Iris pigment epithelial cell (primary cell): ENCODE data around the gene LCE1E.

Source experiments
- DNase-seq: peaks from one replicate; pipeline ENCODE4 v3.0.0-alpha.2; 2011; ENCODE audit warnings: low read depth

The LCE1E gene

DNA sequence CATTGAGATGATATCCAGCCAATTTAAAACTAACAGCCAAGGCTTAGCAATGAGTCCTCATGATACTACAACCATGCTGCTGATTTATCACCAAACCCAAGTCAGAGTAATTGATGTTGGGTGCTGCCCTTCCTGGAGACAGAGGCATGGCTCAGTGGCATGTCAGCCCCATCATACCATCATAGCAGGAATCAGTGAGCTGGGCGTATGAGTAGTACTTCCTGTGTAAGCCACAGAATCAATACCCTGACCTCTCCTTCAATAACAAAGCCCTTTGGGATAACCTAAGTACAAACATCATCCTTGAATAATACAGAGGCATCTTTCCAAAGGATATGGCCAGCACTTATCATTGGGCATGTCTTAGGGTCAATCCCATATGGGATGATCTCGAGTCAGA, 3.0 kb upstream of the LCE1E start:
- DNase-seq = no peak

DNA sequence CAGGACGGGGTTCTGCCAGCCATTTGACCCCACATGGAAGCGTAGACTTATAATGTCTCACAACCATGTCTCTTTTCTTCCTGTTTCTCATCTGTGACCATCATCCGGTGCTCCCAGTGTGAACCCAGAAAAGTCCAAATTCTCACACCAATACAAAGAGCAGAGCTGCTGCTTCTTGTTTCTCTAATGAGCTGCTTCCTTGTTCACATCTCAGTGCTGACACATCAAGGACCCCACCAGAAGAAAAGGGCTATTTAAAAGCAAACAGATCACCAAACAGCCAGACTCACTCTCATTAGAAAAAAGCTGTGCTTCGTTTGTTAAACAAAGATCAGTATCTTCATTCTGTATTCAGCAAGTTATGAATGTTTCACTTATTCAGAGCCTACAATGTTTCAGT, 9.6 kb downstream of the LCE1E start:
- no peak for DNase-seq

DNA sequence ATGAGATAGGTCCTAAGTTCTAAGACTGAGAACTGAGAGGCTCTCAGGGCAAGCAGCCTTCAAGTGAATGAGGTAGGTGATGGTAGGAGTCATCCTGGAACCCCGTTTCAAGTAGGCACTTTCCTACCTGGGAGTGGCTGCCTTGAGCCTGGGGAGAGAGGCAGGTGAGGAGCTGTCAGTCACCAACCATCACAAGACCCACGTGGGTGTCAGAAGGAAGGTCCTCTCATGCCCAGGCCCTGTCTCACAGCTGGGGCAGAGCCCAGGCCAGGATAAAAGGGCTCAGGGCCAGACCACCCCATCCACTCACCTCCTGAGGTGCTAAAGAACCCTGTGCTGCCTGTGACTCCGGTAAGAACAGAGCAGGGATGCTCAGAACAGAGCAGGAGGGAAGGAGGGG, 10.4 kb downstream of the LCE1E start, which contains the start of gene LCE1D:
Gene LCE1D (plus strand): TSS at position 301 of the 400 bp plus-strand sequence. CDS start 1,074 bp downstream, outside the sequence.
- no peak for DNase-seq

DNA sequence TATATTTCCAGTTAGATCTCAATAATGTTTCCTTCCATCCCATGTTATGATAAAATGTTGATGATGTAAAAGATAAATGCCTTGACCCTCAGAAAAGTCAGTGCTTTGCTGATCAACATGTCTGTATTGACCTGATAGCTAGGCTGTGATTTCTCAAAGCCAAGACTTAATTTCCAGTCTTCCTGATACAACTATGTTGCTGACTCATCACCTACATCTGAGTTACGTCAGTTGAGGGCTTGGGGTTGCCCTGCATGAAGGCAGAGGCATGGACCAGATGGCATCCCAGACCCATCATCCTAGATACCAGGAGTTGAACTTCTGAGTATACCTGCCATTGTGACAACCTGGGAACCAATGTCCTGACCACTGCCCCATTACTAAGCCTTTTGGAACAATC, 15.3 kb downstream of the LCE1E start:
- DNase-seq = no peak

DNA sequence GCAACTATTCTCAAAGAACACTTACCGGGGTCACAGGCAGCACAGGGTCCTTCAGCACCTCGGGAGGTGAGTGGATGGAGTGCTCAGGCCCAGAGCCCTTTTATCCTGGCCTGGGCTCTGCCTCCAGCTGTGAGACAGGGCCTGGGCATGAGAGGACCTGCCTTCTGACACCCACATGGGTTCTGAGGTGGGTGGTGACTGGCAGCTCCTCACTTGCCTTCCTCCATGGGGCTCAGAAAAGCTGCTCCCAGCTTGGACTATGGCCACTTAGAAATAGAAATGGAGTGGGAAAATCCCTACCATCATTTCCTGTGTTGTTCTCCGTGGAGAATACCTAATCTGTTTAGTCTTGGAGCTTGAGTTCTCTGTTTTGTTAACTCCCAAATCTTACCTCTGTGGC, 20.5 kb downstream of the LCE1E start, which contains the start of gene LCE1C:
Gene LCE1C (minus strand): TSS at position 76 of the 400 bp plus-strand sequence. CDS start 1,173 bp downstream, outside the sequence.
- DNase-seq = no peak

DNA sequence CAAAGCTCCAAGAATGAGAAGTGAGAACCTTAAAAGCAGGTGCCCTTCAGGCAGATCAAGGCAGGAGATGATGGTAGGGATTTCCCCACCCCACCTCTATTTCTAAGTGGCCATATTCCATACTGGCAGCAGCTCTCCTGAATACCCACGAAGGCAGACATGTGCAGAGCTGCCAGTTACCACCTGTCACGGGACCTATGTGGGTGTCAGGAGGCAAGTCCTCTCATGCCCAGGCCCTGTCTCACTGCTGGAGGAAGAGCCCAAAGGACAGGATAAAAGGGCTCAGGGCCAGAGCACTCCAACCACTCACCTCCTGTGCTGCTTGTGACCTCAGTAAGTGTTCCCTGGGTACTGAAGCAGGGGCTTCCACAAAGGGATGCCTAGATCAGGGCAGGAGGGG, 25.0 kb downstream of the LCE1E start:
- DNase-seq = no peak

DNA sequence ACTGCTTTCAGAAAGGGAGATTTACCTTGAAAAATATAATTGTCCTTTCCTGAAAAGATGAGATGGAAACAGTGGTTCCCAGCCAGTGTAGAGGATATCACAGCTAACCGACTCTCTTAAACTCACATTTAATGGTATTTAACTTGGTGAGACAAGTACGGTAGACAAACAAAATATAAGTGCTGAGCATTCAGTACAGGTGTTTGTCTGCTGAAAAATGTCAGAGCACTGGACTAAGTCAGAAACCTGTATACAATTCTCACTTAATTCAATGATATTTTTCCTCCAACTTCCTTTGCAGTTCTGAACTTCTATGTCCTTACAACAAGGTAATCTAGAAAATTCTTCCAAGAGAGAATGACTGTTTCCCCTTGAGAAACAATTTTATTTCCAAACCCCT, 25.6 kb downstream of the LCE1E start, which contains the start of gene LCE1B:
Gene LCE1B (plus strand): TSS at position 301 of the 400 bp plus-strand sequence. CDS start 476 bp downstream, outside the sequence.
- DNase-seq = no peak

DNA sequence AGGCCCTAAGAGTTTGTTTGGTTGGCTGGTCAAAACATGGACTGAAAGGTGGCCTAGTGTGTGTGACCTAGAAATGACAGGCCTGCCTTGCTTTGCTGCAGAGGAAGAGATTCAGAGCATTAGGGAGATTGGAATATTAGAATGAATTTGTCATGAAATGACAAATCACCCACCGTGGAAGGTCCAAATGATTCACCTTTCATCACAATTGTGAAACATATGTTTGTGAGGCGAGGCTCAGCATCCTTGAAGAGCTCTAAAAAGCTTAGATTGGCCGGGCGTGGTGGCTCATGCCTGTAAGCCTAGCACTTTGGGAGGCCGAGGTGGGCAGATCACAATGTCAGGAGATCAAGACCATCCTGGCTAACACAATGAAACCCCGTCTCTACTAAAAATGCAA, 31.3 kb downstream of the LCE1E start:
- no peak for DNase-seq

DNA sequence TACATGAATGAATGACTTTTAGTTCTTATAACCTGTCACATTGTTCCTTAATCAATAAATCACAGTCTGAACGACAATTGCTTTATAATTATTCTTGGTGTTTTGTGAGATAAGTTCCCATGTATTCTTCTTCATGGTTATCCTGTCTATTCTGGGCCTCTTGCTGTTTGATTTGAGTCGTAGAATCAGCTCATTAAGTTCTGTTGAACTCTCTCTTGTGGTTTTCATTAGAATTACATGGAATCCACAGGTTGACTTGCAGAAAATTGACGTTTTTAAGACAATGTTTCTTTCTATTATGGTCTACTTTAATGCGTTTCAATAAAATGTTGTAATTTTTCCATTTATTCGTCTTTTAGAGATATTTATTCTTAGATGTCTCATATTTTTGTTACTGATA, 37.2 kb downstream of the LCE1E start:
- no peak for DNase-seq

DNA sequence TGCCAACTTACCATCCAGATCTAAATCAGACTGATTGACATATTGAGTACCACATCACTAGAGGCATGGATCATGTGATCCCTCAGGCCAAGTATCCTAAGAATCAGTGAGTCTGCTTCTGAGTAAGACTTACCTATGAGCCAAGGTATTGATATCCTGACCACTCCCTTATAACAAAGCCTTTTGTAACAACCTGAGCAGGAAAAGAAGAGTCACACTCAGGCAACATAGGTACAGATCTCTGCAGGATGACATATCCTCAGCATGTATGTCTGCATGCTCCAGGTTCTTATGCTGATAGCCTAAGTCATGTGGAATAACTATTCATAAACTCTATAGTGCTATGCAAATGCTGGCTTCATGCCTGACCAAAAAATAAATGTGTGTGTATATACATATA, 38.9 kb downstream of the LCE1E start:
- no peak for DNase-seq

DNA sequence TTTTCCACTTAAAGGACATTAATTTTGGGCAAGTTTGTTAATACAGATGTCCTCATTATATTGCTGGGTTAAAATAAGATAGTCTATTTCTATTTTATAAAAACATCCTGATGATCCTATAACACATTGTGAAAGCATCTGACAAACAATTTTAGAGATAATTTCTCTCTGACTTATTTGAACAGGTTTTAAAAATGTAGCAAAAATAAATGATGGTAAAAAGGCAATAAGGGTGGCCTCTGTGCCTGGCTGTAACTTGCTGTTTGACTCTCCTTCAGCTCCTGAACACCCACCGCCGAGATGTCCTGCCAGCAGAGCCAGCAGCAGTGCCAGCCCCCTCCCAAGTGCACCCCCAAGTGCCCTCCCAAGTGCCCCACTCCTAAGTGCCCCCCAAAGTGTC, 41.1 kb downstream of the LCE1E start, which contains the start of gene LCE1A:
Gene LCE1A (plus strand): TSS at position 301 of the 400 bp plus-strand sequence. CDS start 0 bp downstream, at position 301.
- DNase-seq = no peak

DNA sequence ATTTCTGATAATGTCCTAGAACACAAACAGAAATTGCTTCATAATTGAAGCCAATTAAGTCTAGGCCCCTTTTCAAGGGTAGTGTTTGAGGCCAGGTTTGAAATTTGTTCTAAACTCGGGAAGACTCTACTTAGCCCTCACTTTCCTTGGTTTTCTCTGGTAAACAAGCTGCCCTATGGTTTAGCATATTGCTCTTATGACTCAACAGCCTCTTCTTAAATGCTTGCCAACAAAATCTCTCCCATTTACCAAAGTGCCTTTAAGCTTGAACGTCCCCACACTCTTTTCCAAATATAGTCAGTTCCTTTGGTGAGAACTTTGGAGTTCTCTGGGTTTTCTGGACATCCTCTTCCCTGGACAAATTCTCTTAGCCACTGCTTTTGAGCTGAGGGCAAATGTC, 50.8 kb downstream of the LCE1E start:
- no peak for DNase-seq
